ENCODE measurements around the gene SLC2A1. TPM values are rescaled to one million over a fixed set of nuclear protein-coding genes. Genes with fewer than 3 reads are reported as not detected.
A peak's percentile ranks its signal among the peaks of the same experiment; 100 is the strongest.

The SLC2A1 gene
- total and polyA plus RNA-seq, 9 of the 15 experiments (the other 6 are each of a cell fraction or from before 2014, with no cell fraction given) = 12.6 to 153 (median 48.0) TPM

- peak; percentile 51; the same call in 1 of the 2 replicates for TF ChIP-seq ATF4 (CRISPR knock-in tag; IDR thresholded peaks at IDR 0.05)
- no peak for TF ChIP-seq HES1 (IDR thresholded peaks at IDR 0.05; ENCODE audit: low read depth)
- peak; percentile 77 for TF ChIP-seq ATF7 (IDR thresholded peaks at IDR 0.05)
- TF ChIP-seq HSF4 (CRISPR knock-in tag; IDR thresholded peaks at IDR 0.05; ENCODE audit: borderline replicate concordance) = 0 out of 2 replicates have a peak, but pooled peaks have one; percentile 10
- no peak for TF ChIP-seq MCM2 (IDR thresholded peaks at IDR 0.05; ENCODE audit: low read depth)
- TF ChIP-seq LCOR (CRISPR knock-in tag; IDR thresholded peaks at IDR 0.05) = peak; percentile 95
- TF ChIP-seq ETV5 (CRISPR knock-in tag; IDR thresholded peaks at IDR 0.05; ENCODE audit: low read depth) = peak; percentile 73; the same call in 1 of the 2 replicates
- 0 out of 2 replicates have a peak, but pooled peaks have one; percentile 61 for TF ChIP-seq HOMEZ (CRISPR knock-in tag; IDR thresholded peaks at IDR 0.05)
- peak in 1 of 2 experiments; percentile 17; a peak in 1 of 4 replicates for TF ChIP-seq SRF (CRISPR knock-in tag; IDR thresholded peaks at IDR 0.05)
- TF ChIP-seq, protein P1, sequence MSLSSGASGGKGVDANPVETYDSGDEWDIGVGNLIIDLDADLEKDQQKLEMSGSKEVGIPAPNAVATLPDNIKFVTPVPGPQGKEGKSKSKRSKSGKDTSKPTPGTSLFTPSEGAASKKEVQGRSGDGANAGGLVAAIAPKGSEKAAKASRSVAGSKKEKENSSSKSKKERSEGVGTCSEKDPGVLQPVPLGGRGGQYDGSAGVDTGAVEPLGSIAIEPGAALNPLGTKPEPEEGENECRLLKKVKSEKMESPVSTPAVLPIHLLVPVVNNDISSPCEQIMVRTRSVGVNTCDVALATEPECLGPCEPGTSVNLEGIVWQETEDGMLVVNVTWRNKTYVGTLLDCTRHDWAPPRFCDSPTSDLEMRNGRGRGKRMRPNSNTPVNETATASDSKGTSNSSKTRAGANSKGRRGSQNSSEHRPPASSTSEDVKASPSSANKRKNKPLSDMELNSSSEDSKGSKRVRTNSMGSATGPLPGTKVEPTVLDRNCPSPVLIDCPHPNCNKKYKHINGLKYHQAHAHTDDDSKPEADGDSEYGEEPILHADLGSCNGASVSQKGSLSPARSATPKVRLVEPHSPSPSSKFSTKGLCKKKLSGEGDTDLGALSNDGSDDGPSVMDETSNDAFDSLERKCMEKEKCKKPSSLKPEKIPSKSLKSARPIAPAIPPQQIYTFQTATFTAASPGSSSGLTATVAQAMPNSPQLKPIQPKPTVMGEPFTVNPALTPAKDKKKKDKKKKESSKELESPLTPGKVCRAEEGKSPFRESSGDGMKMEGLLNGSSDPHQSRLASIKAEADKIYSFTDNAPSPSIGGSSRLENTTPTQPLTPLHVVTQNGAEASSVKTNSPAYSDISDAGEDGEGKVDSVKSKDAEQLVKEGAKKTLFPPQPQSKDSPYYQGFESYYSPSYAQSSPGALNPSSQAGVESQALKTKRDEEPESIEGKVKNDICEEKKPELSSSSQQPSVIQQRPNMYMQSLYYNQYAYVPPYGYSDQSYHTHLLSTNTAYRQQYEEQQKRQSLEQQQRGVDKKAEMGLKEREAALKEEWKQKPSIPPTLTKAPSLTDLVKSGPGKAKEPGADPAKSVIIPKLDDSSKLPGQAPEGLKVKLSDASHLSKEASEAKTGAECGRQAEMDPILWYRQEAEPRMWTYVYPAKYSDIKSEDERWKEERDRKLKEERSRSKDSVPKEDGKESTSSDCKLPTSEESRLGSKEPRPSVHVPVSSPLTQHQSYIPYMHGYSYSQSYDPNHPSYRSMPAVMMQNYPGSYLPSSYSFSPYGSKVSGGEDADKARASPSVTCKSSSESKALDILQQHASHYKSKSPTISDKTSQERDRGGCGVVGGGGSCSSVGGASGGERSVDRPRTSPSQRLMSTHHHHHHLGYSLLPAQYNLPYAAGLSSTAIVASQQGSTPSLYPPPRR (CRISPR knock-in tag; IDR thresholded peaks at IDR 0.05; ENCODE audit: borderline replicate concordance) = 0 out of 2 replicates have a peak, but pooled peaks have one; percentile 79
- TF ChIP-seq RB1 (IDR thresholded peaks at IDR 0.05; ENCODE audit: low read depth) = peak; percentile 90
- peak; percentile 44 for TF ChIP-seq SAP30 (IDR thresholded peaks at IDR 0.05; ENCODE audit: borderline replicate concordance, insufficient read depth, low read depth, low read length, poor library complexity, severe bottlenecking)
- TF ChIP-seq JUNB (CRISPR knock-in tag; conservative IDR thresholded peaks at IDR 0.05) = 0 out of 2 replicates have a peak, but pooled peaks have one; percentile 16
- TF ChIP-seq, protein P2, sequence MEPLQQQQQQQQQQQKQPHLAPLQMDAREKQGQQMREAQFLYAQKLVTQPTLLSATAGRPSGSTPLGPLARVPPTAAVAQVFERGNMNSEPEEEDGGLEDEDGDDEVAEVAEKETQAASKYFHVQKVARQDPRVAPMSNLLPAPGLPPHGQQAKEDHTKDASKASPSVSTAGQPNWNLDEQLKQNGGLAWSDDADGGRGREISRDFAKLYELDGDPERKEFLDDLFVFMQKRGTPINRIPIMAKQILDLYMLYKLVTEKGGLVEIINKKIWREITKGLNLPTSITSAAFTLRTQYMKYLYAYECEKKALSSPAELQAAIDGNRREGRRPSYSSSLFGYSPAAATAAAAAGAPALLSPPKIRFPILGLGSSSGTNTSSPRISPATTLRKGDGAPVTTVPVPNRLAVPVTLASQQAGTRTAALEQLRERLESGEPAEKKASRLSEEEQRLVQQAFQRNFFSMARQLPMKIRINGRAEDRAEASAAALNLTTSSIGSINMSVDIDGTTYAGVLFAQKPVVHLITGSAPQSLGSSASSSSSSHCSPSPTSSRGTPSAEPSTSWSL (CRISPR knock-in tag; IDR thresholded peaks at IDR 0.05; ENCODE audit: borderline replicate concordance) = no peak
These were observed 34.4 kb downstream of the SLC2A1 start (continued) for GRCh38 chr1:42924082-42924850.
